IMR-90 (cell line): ENCODE results near the gene RAD51C.

ENCODE experiments used
- CEBPB ChIP-seq: IDR thresholded peaks from 2 replicates; pipeline ENCODE4 v1.6.1; 2012; ENCODE audit warnings: low read depth, low read length, improper control_type of control experiment
- MAFK ChIP-seq: IDR thresholded peaks from 2 replicates; pipeline ENCODE4 v1.6.1; 2012; ENCODE audit warnings: low read depth, low read length, improper control_type of control experiment
- MXI1 ChIP-seq: IDR thresholded peaks from 2 replicates; pipeline ENCODE4 v1.6.1; 2012; ENCODE audit warnings: low read depth, mild to moderate bottlenecking, low read length, moderate library complexity, borderline replicate concordance
- RAD21 ChIP-seq: IDR thresholded peaks from 2 replicates; pipeline ENCODE4 v1.6.1; 2012; ENCODE audit warnings: low read length, improper control_type of control experiment
- RCOR1 ChIP-seq: IDR thresholded peaks from 2 replicates; pipeline ENCODE4 v1.6.1; 2012; ENCODE audit warnings: mild to moderate bottlenecking, low read length, improper control_type of control experiment; ENCODE audit not compliant: insufficient replicate concordance
- RFX5 ChIP-seq: IDR thresholded peaks from 2 replicates; pipeline ENCODE4 v1.8.0; 2012; ENCODE audit warnings: low read depth, mild to moderate bottlenecking, low read length, moderate library complexity
- TF ChIP-seq, protein P1 (sequence below): conservative IDR thresholded peaks from 2 replicates; pipeline ENCODE4 v1.5.1; 2012; ENCODE audit warnings: mild to moderate bottlenecking, low read depth, low read length, improper control_type of control experiment
- TF ChIP-seq, protein P2 (sequence below): fragments of 150-350 bp; IDR thresholded peaks from 2 replicates; pipeline ENCODE4 v1.6.1; 2016; ENCODE audit warnings: low read depth, mild to moderate bottlenecking, low read length, moderate library complexity, borderline replicate concordance

DNA sequence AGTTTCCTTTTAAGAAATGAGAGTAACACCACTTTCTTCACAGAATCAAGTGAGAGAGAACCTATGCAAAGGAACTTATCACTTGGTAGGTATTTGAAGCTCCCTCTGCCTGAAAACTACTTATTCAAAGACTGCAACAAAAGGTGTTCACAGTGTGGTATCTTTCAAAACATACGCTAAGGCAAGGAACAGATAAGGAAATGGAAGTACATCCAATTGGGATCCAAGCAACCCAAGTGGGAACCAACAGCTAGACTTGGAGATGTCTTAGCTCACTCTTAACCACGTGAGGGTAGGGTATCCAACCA lies 62.8 kb downstream of the RAD51C start:
- no peak for TF ChIP-seq MAFK
- TF ChIP-seq, protein P1, sequence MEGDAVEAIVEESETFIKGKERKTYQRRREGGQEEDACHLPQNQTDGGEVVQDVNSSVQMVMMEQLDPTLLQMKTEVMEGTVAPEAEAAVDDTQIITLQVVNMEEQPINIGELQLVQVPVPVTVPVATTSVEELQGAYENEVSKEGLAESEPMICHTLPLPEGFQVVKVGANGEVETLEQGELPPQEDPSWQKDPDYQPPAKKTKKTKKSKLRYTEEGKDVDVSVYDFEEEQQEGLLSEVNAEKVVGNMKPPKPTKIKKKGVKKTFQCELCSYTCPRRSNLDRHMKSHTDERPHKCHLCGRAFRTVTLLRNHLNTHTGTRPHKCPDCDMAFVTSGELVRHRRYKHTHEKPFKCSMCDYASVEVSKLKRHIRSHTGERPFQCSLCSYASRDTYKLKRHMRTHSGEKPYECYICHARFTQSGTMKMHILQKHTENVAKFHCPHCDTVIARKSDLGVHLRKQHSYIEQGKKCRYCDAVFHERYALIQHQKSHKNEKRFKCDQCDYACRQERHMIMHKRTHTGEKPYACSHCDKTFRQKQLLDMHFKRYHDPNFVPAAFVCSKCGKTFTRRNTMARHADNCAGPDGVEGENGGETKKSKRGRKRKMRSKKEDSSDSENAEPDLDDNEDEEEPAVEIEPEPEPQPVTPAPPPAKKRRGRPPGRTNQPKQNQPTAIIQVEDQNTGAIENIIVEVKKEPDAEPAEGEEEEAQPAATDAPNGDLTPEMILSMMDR: no peak
- TF ChIP-seq CEBPB: no peak
- TF ChIP-seq RAD21: no peak
- TF ChIP-seq RFX5: no peak
- TF ChIP-seq, protein P2, sequence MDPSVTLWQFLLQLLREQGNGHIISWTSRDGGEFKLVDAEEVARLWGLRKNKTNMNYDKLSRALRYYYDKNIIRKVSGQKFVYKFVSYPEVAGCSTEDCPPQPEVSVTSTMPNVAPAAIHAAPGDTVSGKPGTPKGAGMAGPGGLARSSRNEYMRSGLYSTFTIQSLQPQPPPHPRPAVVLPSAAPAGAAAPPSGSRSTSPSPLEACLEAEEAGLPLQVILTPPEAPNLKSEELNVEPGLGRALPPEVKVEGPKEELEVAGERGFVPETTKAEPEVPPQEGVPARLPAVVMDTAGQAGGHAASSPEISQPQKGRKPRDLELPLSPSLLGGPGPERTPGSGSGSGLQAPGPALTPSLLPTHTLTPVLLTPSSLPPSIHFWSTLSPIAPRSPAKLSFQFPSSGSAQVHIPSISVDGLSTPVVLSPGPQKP: no peak
- no peak for TF ChIP-seq RCOR1
- no peak for TF ChIP-seq MXI1
